Trophoblast cell (in vitro differentiated cells and primary cell): Measurements from ENCODE around the gene SPDYE16.
"Not testable (repeated sequence)": the region's sequence is repeated elsewhere in the genome, so short reads cannot be mapped to it uniquely, and the experiment has no call there.

Experiments
- DNase-seq, 2 donors: peaks; one replicate each; pipeline ENCODE4 v3.0.0-alpha.2; 2016
- H2AFZ ChIP-seq: 2 replicates; pipeline ENCODE4 v1.6.1; 2013; ENCODE audit warnings: low read length, moderate library complexity, mild to moderate bottlenecking; ENCODE audit not compliant: insufficient read depth, poor library complexity
- H2AK5ac ChIP-seq: 2 replicates; pipeline ENCODE4 v1.6.1; 2013; ENCODE audit warnings: mild to moderate bottlenecking, low read length
- H2BK120ac ChIP-seq: 2 replicates; pipeline ENCODE4 v1.6.1; 2013; ENCODE audit warnings: low read length, mild to moderate bottlenecking, moderate library complexity; ENCODE audit not compliant: insufficient read depth, poor library complexity
- H2BK12ac ChIP-seq: 2 replicates; pipeline ENCODE4 v1.6.1; 2013; ENCODE audit warnings: mild to moderate bottlenecking, low read length, moderate library complexity
- H2BK5ac ChIP-seq: 2 replicates; pipeline ENCODE4 v1.6.1; 2013; ENCODE audit warnings: low read length, low read depth, moderate library complexity, mild to moderate bottlenecking; ENCODE audit not compliant: poor library complexity
- H3K14ac ChIP-seq: 2 replicates; pipeline ENCODE4 v1.6.1; 2013; ENCODE audit warnings: mild to moderate bottlenecking, low read length
- H3K18ac ChIP-seq: 2 replicates; pipeline ENCODE4 v1.6.1; 2013; ENCODE audit warnings: mild to moderate bottlenecking, low read length
- H3K23ac ChIP-seq: 2 replicates; pipeline ENCODE4 v1.6.1; 2013; ENCODE audit warnings: low read length
- H3K27ac ChIP-seq: 2 replicates; pipeline ENCODE4 v1.5.1; 2013; ENCODE audit warnings: low read depth, mild to moderate bottlenecking, inconsistent platforms, low read length, moderate library complexity
- H3K27me3 ChIP-seq: 2 replicates; pipeline ENCODE4 v1.6.1; 2013; ENCODE audit warnings: inconsistent platforms, mild to moderate bottlenecking, low read length, moderate library complexity; ENCODE audit not compliant: insufficient read depth
- H3K36me3 ChIP-seq, 2 experiments: 1 replicate in 1 of 2; 2 replicates in 1 of 2; pipeline ENCODE4 v1.6.1; 2013; ENCODE audit warnings: low read length in 2 of 2, mild to moderate bottlenecking in 2 of 2, moderate library complexity in 1 of 2; ENCODE audit not compliant: insufficient read depth in 2 of 2, control insufficient read depth in 1 of 2
- H3K4ac ChIP-seq: 2 replicates; pipeline ENCODE4 v1.6.1; 2013; ENCODE audit warnings: low read depth, mild to moderate bottlenecking, low read length, moderate library complexity
- H3K4me1 ChIP-seq, 2 experiments: 1 replicate in 1 of 2; 2 replicates in 1 of 2; pipeline ENCODE4 v1.6.1; 2013; ENCODE audit warnings: low read length in 2 of 2, mild to moderate bottlenecking in 2 of 2, moderate library complexity in 1 of 2; ENCODE audit not compliant: insufficient read depth in 2 of 2, control insufficient read depth in 1 of 2
- H3K4me2 ChIP-seq: 2 replicates; pipeline ENCODE4 v1.6.1; 2013; ENCODE audit warnings: inconsistent platforms, mild to moderate bottlenecking, low read length, moderate library complexity
- H3K4me3 ChIP-seq: 2 replicates; pipeline ENCODE4 v1.5.1; 2013; ENCODE audit warnings: mild to moderate bottlenecking, low read depth, low read length, inconsistent platforms
- H3K79me1 ChIP-seq: one replicate; pipeline ENCODE4 v1.6.1; 2013; ENCODE audit warnings: low read length
- H3K79me2 ChIP-seq: 2 replicates; pipeline ENCODE4 v1.6.1; 2013; ENCODE audit warnings: low read length, mild to moderate bottlenecking; ENCODE audit not compliant: control insufficient read depth, insufficient read depth, poor library complexity
- H3K9ac ChIP-seq: 2 replicates; pipeline ENCODE4 v1.6.1; 2013; ENCODE audit warnings: mild to moderate bottlenecking, low read length
- H3K9me3 ChIP-seq: 2 replicates; pipeline ENCODE4 v1.6.1; 2013; ENCODE audit warnings: low read depth, mild to moderate bottlenecking, control low read depth, inconsistent platforms, low read length; ENCODE audit not compliant: insufficient read depth
- H4K12ac ChIP-seq: 2 replicates; pipeline ENCODE4 v1.6.1; 2013; ENCODE audit warnings: low read depth, mild to moderate bottlenecking, low read length, moderate library complexity
- H4K8ac ChIP-seq: 2 replicates; pipeline ENCODE4 v1.6.1; 2013; ENCODE audit warnings: low read depth, mild to moderate bottlenecking, low read length, moderate library complexity
- H4K91ac ChIP-seq: one replicate; pipeline ENCODE4 v1.6.1; 2013; ENCODE audit warnings: low read depth, mild to moderate bottlenecking, low read length, moderate library complexity
- WGBS: extraction: QIAGEN DNeasy Blood & Tissue Kit; methylation state at CpG from one replicate; pipeline ENCODE4 v1.1.7; 2013; ENCODE audit warnings: missing lambda C conversion rate; ENCODE audit not compliant: insufficient read length, insufficient coverage; ENCODE audit errors: extremely low coverage; 5-methylcytosine and 5-hydroxymethylcytosine counted together

SPDYE16 gene

DNA sequence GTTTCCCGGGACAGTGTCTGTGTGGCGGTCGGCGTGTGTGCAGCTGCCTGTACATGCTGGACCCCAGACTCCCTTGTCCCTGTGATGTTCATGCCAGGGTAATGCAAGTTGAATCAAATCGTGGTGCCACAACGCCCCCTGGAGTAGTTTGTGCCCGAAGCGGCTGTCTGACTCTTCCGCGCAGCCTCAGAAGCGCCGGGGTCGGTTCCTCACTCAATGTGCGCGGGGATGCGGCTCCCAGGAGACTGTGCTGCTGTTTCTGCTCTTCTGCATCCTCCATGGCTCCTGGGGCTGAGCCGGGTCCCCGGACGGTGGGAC lies 43.2 kb downstream of the SPDYE16 start:
- not testable (repeated sequence) for H3K4me2 ChIP-seq, H3K27ac ChIP-seq, H4K91ac ChIP-seq, H2BK5ac ChIP-seq, H3K27me3 ChIP-seq, H3K18ac ChIP-seq, H2AFZ ChIP-seq, DNase-seq, H4K8ac ChIP-seq, H3K4ac ChIP-seq, H3K4me1 ChIP-seq, H3K79me1 ChIP-seq, H2AK5ac ChIP-seq, H3K79me2 ChIP-seq, H2BK12ac ChIP-seq, H3K23ac ChIP-seq, H2BK120ac ChIP-seq, H3K9ac ChIP-seq, H3K4me3 ChIP-seq, H3K14ac ChIP-seq, H4K12ac ChIP-seq, H3K9me3 ChIP-seq
- H3K36me3 ChIP-seq: peaks cover 10 to 16% of the 10 kb centered on the region in 2 experiments
- no CpG with 5 or more reads among the region's 19 CpGs for WGBS

GRCh38 chr7:76499201-76499923 lies 43.7 kb downstream of the SPDYE16 start:
- not testable (repeated sequence) for H2BK12ac ChIP-seq, H3K4me2 ChIP-seq, H4K8ac ChIP-seq, H3K79me2 ChIP-seq, H2AFZ ChIP-seq, H3K79me1 ChIP-seq, H3K27ac ChIP-seq, H3K23ac ChIP-seq, H2BK5ac ChIP-seq, H4K91ac ChIP-seq, H2BK120ac ChIP-seq, H4K12ac ChIP-seq, H3K14ac ChIP-seq, H3K4me3 ChIP-seq, DNase-seq, H3K18ac ChIP-seq, H2AK5ac ChIP-seq, H3K9me3 ChIP-seq, H3K27me3 ChIP-seq, H3K4me1 ChIP-seq, H3K4ac ChIP-seq, H3K9ac ChIP-seq
- H3K36me3 ChIP-seq: peaks cover 10 to 16% of the 10 kb centered on the region in 2 experiments
- WGBS: no CpG with 5 or more reads among the region's 28 CpGs

DNA sequence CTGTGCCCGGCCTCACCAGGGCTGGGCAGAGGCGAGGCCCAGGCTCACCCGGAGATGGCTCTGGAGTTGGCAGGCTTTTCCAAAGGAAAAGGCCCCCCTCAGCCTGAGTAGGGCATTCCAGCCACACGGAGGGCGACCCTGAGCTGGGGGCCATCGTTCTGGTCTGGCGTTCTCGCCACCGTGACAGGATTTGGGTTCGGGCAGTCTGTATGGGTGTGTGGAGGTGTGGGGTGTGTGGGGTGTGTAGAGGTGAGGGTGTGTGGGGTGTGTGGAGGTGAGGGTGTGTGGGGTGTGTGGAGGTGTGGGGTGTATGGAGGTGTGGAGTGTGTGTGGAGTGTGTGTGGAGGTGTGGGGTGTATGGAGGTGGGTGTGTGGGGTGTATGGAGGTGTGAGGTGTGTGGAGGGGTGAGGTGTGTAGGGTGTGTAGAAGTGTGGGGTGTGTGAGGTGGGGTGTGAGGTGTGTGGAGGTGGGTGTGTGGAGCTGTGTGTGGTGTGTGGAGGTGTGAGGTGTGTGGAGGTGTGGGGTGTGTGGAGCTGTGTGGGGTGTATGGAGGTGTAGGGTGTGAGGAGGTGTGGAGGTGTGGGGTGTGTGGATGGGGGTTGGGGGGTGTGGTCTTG lies 44.4 kb downstream of the SPDYE16 start:
- not testable (repeated sequence) for H2BK120ac ChIP-seq, H3K9me3 ChIP-seq, H4K8ac ChIP-seq, H3K4me2 ChIP-seq, H3K18ac ChIP-seq, DNase-seq, H3K79me1 ChIP-seq, H2AFZ ChIP-seq, H4K12ac ChIP-seq, H3K23ac ChIP-seq, H2BK5ac ChIP-seq, H3K4me3 ChIP-seq, H3K14ac ChIP-seq, H3K4ac ChIP-seq, H3K27ac ChIP-seq, H3K9ac ChIP-seq, H4K91ac ChIP-seq, H2BK12ac ChIP-seq, H3K4me1 ChIP-seq, H3K79me2 ChIP-seq, H3K27me3 ChIP-seq, H2AK5ac ChIP-seq
- peaks cover 10 to 16% of the 10 kb centered on the region in 2 experiments for H3K36me3 ChIP-seq
- no CpG with 5 or more reads among the region's 10 CpGs for WGBS

- H3K4me3 ChIP-seq, H3K9me3 ChIP-seq, H2AK5ac ChIP-seq, H3K18ac ChIP-seq, H2AFZ ChIP-seq, H4K12ac ChIP-seq, DNase-seq, H3K27ac ChIP-seq, H3K79me1 ChIP-seq, H3K4me2 ChIP-seq, H3K14ac ChIP-seq, H3K27me3 ChIP-seq, H3K4me1 ChIP-seq, H2BK12ac ChIP-seq, H3K23ac ChIP-seq, H4K8ac ChIP-seq, H2BK120ac ChIP-seq, H3K4ac ChIP-seq, H3K79me2 ChIP-seq, H4K91ac ChIP-seq, H2BK5ac ChIP-seq, H3K9ac ChIP-seq: not testable (repeated sequence)
- no CpG with 5 or more reads among the region's 27 CpGs for WGBS
- peaks cover 6 to 13% of the 10 kb centered on the region in 2 experiments for H3K36me3 ChIP-seq
These were observed 45.0 kb downstream of the SPDYE16 start for GRCh38 chr7:76497918-76498582.
